Activated CD4-positive, alpha-beta T cell treated with anti-CD3 and anti-CD28 coated beads, Interleukin-2, Interleukin-6, amounts not matched to agents 100 ng/mL and 50 ng/mL, durations not matched to agents 16 hours and 8 hours (primary cell): ENCODE measurements around the gene SPSB1.

Experiments used
- DNase-seq: peaks from one replicate; pipeline ENCODE4 v3.0.0-alpha.2; 2020

The SPSB1 gene

GRCh38 chr1:9292361-9293240 is at the start of gene SPSB1:
Gene SPSB1, plus strand, starts transcription at chr1:9292894. Its CDS starts 62,998 bp downstream, at chr1:9355892.
- peak; percentile 82 for DNase-seq

GRCh38 chr1:9243066-9243739 is 49.5 kb upstream of the SPSB1 start:
- no peak for DNase-seq

- no peak for DNase-seq
Observed at GRCh38 chr1:9244501-9245229, 48.0 kb upstream of the SPSB1 start.

- DNase-seq: no peak
Observed at GRCh38 chr1:9245230-9245619, 47.5 kb upstream of the SPSB1 start.

GRCh38 chr1:9245661-9246060 is 47.0 kb upstream of the SPSB1 start:
- DNase-seq: no peak

GRCh38 chr1:9246215-9246614 is 46.5 kb upstream of the SPSB1 start:
- DNase-seq: no peak

GRCh38 chr1:9246841-9247785 is 45.6 kb upstream of the SPSB1 start:
- DNase-seq: no peak

- no peak for DNase-seq
Observed at GRCh38 chr1:9247894-9248293, 44.8 kb upstream of the SPSB1 start.

GRCh38 chr1:9248341-9249262 is 44.1 kb upstream of the SPSB1 start:
- DNase-seq: no peak

- DNase-seq: no peak
Observed at GRCh38 chr1:9249263-9249533, 43.5 kb upstream of the SPSB1 start.

- peak; percentile 53 for DNase-seq
Observed at GRCh38 chr1:9249534-9250410, 42.9 kb upstream of the SPSB1 start.

GRCh38 chr1:9250411-9251381 is 42.0 kb upstream of the SPSB1 start:
- DNase-seq: no peak

GRCh38 chr1:9251501-9251900 is 41.2 kb upstream of the SPSB1 start:
- DNase-seq: no peak

GRCh38 chr1:9253004-9253403 is 39.7 kb upstream of the SPSB1 start:
- no peak for DNase-seq

GRCh38 chr1:9253453-9254105 is 39.1 kb upstream of the SPSB1 start:
- DNase-seq: no peak

GRCh38 chr1:9256332-9256731 is 36.4 kb upstream of the SPSB1 start:
- DNase-seq: no peak

- DNase-seq: no peak
Observed at GRCh38 chr1:9257851-9258250, 34.8 kb upstream of the SPSB1 start.

GRCh38 chr1:9258629-9259028 is 34.1 kb upstream of the SPSB1 start:
- DNase-seq: no peak
